Ramos (cell line): Measurements from ENCODE around the gene WRAP53.

Experiments used
- in situ Hi-C: fragments of 300-500 bp; cut with MboI; formaldehyde crosslinking; loops from one replicate; pipeline ENCODE4 v1.14.3; 2022; ENCODE audit warnings: low sequenced_read_pairs; ENCODE audit not compliant: unreplicated experiment

The WRAP53 gene

DNA sequence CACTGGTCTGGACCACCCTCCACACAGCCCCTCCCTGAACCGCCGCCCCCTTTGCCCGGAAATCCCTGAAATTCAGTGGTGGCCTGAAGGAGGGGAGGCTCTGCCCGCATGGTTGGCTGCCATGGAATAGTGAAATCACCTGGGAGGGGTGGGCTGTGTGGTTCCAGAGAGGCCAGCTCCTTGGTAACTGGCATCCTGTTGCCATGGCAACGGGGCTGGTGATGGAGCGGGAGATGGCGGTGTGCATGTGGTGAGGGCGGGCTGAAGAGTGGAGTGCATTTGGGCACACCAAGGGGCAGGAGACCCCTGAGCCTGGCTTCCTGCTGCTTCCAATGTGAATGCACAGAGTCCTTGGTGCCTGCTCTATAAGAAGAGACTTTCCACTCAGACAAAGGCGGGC lies 19.2 kb downstream of the WRAP53 start:
- in situ Hi-C loops = no loop called here

DNA sequence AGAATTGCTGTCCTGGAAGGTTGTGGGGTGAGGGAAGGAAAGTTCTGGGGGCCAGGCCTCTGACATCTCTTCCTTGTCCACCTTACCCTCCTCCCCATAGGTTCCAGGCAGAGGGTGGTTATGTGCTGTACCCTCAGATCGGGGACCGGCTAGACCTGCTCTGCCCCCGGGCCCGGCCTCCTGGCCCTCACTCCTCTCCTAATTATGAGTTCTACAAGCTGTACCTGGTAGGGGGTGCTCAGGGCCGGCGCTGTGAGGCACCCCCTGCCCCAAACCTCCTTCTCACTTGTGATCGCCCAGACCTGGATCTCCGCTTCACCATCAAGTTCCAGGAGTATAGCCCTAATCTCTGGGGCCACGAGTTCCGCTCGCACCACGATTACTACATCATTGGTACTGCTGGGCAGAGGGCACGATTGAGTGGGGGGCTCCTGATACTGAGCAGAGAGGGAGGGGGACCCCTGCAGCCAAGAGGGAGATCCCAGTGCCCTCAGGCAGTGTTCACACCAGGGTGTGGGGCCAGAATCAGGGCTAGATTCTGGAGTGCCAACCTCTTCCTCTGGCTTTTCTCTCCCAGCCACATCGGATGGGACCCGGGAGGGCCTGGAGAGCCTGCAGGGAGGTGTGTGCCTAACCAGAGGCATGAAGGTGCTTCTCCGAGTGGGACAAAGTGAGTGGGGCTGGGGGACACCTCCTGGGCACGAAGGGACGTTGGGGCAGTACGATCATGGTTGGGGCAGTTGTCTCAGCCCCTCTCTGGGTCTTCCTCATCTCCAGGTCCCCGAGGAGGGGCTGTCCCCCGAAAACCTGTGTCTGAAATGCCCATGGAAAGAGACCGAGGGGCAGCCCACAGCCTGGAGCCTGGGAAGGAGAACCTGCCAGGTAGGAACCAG lies 19.8 kb downstream of the WRAP53 start:
- in situ Hi-C loops = no loop called here

DNA sequence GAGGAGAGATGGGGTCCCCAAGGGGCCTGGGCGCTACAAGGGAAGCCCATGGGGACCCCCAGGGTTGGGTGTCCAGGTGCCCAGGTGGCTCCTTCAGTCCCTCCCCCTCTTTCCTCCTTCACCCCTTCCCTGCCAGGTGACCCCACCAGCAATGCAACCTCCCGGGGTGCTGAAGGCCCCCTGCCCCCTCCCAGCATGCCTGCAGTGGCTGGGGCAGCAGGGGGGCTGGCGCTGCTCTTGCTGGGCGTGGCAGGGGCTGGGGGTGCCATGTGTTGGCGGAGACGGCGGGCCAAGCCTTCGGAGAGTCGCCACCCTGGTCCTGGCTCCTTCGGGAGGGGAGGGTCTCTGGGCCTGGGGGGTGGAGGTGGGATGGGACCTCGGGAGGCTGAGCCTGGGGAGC lies 20.8 kb downstream of the WRAP53 start:
- in situ Hi-C loops = no loop called here

GRCh38 chr17:7710301-7710700 lies 22.0 kb downstream of the WRAP53 start:
- in situ Hi-C loops = no loop called here

GRCh38 chr17:7711051-7711755 lies 22.9 kb downstream of the WRAP53 start:
- in situ Hi-C loops = no loop called here

DNA sequence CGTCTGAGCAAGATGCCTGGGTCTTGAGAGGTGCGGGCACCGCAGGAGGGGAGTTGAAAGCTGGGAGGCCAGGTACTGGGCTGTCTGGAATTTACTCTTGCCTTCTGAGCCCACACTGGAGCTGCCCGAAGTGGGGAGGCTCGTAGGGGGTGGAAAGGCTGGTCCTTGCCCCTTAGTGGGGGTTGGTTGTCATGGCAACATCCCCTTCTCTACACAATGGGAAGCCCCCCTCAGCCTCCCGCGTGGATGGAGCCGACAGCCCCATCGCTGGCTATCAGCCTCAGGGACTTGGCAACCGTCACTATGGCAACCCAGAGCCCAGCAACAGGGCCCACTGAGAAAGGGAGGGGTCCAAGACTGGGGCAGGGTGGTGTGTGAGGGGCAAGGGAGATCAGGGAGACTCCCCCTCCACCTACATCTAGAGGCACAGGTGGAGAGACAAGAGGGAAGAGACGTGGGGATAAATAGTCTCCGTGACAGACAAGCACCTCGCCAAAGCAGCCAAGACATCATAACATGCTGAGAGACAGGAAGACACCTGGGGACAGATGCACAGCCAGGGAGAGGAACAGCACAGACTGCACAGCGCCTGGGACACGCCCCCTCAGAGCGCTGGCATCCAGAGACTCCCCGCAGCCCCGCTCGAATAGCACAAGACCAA lies 24.0 kb downstream of the WRAP53 start:
- in situ Hi-C loops = no loop called here

DNA sequence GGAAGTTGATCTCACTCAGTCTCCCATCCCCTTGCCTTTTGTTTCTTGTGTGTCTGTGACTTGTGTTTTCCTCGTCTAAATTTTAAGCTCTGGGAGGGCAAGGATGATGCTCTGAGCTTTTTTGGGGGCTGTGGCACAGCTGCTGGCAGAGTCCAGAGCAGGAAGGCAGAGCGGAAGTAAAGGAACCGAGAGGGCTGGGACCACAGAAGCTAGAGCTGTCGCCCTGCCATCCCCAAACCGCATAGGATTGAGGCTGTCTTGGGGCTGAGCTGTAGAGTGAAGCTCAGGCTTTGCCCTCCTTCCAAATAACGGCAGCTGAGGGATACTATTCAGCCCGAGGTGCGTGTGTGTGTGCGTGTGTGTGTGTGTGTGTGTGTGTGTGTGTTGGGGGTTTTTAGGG lies 25.5 kb downstream of the WRAP53 start:
- in situ Hi-C loops = no loop called here

DNA sequence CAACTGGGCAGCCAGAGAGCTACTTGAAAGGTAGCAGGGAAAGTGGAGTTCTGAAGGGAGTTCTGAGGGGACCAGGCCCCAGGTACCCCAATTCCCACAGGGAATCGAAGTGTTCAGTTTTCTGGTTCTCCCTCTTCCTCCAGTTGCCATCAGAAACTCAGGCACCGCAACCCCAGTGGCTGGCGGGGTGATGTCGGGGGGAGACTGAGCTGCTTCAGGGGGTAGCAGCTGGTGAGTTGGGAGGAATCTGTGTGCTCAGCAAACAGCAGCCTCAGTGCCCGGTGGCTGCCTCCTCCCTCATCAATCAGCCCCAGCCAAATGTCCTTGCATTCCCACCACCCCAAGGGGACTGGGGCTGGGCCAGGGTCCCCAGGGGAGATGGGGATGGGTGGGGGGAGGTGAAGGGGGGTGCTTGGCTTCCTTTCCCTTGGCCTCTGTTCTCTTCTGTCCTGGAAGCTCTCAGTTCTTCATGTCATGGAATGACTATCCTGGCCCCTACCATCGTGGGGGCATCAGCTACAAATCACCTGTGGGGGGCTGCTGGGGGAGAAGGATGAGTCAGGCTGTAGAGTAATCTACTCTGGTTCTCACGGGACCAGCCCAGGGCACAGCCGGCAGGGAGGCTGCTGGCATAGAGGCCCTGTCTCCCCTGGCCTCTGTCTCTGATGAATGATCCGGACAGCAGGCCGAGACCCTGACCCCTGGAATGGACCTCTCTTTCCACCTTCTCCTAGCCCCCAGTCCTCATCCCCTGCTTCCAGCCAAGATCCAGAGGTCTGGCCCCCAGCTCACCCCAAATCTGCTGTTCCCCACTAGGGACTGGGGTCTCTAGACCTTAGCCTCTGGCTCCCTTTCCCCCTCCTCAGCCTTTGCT lies 26.7 kb downstream of the WRAP53 start:
- in situ Hi-C loops = no loop called here

GRCh38 chr17:7715936-7716886 lies 27.9 kb downstream of the WRAP53 start:
- in situ Hi-C loops = no loop called here

DNA sequence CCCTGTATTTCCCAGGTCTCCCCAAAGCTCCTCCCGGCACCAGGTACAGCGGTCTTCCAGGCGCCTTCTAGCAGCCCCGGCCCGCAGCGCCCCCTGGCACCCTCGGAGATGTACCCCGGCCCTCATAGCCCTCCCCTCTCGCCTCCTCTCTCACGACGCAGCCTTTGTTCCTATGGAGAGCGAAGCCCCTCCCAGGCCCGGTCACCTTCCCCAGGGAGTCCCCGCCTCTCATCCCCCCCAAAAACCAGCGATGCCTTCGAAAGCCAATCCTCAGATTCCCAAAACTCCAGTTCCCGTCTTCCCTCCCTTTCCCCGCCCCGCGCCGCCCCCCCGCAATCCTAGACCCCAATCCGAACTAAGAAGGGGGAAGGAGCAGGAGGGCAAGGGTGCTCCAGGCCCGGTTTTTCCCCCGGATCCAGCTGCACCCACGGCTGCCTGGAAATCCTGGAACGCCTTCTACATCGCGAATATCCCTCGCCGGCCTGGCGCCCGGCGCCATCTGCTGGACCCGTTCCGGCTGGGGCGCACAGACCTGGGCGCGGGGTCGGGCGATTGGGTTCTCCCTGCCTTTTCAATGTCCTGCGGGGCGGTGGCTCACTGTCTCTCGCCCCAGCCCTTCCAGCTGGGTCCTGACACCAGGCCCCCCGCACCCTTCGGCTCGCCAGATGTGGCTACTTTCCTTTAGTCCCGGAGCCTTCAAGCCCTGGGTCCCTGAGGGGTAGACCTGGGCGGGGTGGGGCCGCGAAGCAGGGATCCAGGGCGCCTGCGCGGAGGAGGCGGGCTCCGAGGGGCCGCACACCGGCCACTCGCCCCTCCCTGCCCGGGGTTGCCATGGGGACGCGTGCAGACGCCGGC lies 28.9 kb downstream of the WRAP53 start, which contains the start of gene DNAH2:
TSS of gene DNAH2 (plus strand) at position 844 of the 855 bp plus-strand sequence. CDS start 1,991 bp downstream, outside the sequence.
- in situ Hi-C loops = no loop called here

DNA sequence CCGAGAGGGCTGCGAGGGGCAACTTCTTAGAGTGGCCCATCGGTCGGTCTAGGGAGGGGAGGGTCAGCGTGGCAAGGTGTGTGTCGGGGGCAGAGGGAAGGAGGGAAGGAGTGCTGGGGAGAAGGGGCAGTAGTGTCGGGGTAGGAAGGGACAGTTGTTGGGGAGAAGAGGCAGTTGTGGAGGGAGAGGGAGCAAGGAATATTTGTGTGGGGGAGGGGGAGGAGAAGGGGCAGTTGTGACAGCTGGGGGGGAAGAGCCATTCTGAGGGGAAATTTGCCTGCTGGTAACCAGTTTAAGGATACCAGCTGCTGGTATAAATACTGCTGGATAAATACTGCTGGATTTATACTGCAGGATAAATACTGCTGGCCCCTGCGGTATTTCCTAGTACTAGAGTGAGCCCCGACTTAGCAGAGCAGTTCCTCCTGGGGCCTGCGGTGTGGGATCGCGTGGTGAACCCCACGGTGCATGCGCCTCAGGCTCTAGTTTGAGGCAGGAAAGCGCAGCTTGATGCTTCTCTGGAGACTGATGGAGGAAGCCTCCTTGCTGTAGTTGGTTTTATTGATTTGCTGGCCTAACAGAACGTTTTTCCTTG lies 29.6 kb downstream of the WRAP53 start:
- in situ Hi-C loops = no loop called here

DNA sequence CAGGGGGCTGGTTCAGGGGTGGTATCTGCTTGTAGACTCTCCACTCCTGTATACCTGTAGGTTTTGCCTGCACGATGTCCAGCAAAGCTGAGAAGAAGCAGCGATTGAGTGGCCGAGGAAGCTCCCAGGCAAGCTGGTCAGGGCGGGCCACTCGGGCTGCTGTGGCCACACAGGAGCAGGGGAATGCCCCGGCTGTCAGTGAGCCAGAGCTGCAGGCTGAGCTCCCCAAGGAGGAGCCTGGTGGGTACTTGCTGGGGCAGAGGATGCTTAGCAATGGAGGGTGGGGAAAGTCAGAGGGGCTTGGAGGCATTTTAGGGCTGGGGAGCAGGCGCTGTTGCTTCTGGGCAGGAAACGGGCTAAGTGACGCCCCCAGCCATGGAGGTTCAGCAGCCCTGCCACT lies 31.4 kb downstream of the WRAP53 start:
- in situ Hi-C loops = no loop called here

DNA sequence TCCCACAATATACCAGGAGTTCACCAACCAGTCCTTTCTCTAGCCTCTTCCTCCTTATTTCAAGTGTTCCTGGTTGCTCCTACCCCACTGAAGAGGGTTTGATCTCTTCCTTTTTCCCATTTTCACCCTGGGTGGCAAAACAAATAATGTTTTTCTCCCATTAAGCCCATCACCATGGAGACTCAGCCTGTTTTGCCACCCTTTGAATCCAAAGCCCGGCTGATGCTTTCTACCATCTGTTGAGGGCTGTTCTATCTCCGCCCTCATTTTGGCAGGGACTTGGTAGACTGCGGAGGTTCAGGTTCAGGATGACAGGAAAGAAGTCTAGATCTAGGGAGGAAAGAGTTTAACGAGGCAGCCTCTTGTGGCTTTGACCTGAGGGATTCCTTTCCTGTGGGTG lies 31.8 kb downstream of the WRAP53 start:
- in situ Hi-C loops = no loop called here

DNA sequence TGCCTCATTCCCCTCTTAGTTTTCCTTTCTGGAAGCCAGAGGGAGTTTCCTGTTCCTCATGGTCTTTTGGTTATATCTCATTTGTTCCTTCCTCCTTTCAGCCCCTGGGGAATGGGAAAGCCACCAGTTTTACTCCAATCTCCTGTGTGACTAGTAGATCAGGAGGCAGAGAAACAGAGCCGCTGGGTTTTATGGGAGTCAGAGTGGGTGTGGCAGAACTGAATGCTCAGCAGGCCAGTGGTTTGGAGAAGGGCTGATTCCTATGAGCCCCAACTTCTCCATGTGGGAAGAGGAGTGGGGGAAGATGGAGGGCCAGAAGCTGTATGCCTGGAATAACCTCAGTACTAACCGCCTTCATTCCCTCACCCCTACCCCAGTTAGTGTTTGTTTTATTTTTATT lies 33.3 kb downstream of the WRAP53 start:
- in situ Hi-C loops = no loop called here

DNA sequence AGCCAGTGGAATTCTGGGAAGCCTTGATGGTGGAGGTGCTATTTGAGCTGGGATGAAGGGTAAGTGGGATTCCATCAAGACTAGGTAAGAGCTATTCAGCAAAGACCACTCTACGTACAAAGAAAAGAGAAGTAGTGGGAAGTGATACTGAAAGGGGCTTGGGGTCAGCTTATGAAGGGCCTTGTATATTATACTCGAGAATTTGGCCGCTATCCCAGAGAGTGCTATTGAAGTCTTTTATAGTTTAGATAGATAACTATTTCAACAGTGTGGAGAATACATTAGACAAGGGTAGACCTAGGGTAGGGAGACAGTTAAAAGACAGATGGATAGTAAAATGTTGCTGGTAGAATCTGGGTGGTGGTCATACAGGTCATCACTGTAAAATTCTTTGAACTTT lies 39.6 kb downstream of the WRAP53 start:
- in situ Hi-C loops = no loop called here

- in situ Hi-C loops = no loop called here
Observed at GRCh38 chr17:7729816-7730215, 41.5 kb downstream of the WRAP53 start.

DNA sequence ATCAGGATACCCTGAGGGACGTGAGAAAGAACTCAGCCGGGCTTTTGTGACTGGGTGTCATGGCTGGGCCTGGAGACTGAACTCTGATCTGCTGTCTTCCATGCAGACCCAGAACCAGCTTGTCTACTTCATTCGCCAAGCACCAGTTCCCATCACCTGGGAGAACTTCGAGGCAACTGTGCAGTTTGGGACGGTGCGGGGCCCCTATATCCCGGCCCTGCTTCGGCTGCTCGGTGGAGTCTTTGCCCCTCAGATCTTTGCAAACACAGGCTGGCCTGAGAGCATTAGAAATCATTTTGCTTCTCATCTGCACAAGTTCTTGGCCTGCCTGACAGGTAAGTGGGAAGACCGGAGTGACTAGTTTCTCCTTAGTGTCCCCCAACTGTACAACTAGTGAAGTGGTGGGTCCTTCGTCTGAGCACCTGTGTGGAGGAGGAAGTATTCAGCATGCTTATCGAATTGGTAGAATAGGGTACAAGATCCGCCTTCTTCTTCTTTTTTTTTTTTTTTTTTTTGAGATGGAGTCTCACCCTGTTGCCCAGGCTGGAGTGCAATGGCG lies 44.8 kb downstream of the WRAP53 start:
- in situ Hi-C loops = no loop called here
